Activated CD4-positive, alpha-beta T cell treated with anti-CD3 and anti-CD28 coated beads, Interleukin-2, amount 50 U/mL, for 24 hours (primary cell): ENCODE results near the gene DIPK2A.

Experiments
- DNase-seq, 2 donors: peaks; one replicate each; pipeline ENCODE4 v3.0.0-alpha.2; 2020; ENCODE audit warnings: low read depth in 1 of 2, low spot score in 1 of 2

Gene DIPK2A, protein sequence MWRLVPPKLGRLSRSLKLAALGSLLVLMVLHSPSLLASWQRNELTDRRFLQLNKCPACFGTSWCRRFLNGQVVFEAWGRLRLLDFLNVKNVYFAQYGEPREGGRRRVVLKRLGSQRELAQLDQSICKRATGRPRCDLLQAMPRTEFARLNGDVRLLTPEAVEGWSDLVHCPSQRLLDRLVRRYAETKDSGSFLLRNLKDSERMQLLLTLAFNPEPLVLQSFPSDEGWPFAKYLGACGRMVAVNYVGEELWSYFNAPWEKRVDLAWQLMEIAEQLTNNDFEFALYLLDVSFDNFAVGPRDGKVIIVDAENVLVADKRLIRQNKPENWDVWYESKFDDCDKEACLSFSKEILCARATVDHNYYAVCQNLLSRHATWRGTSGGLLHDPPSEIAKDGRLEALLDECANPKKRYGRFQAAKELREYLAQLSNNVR

DNA sequence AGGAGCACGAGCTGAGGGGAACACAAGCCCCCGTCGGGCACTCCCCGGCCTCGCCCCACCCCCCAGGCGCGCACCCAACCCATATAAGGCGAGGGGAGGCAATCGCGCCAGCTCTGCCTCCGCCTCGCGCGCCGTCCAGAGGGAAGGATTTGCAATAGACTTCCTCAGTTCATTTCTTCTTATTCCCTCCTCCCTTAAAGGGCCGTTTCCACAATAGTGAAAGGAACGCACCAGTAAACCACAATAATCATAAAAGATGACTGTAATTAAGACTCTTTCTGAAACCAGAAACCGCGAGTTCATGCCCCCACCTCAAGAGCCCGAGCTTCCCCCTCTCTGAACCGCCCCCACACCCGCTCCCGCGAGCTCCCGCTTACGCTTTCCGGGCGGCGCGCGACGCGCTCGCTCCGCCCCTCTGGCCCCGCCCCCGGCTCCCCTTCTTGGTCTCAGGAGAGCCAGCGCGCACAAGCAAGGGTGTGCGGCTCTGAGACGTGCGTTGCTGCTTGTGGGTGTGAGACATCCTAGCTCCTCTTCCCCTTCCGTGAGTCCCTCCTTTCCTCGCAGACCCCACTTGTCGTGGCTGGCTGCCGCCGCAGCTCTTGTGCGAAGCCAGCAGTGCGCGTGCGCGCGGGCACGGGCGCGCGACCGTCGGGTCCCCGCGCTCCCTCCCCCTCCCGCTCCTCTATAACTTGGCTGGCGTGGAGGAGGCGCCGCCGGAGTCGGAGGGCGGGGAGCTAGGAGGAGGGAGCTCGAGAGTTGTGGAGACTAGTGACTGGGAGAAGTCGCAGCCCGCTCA is at the start of gene DIPK2A:
DIPK2A (plus strand) TSS at position 465 of the 796 bp plus-strand sequence. CDS start 510 bp downstream, outside the sequence.
- DNase-seq, result peak; percentile 90 to 91

DNA sequence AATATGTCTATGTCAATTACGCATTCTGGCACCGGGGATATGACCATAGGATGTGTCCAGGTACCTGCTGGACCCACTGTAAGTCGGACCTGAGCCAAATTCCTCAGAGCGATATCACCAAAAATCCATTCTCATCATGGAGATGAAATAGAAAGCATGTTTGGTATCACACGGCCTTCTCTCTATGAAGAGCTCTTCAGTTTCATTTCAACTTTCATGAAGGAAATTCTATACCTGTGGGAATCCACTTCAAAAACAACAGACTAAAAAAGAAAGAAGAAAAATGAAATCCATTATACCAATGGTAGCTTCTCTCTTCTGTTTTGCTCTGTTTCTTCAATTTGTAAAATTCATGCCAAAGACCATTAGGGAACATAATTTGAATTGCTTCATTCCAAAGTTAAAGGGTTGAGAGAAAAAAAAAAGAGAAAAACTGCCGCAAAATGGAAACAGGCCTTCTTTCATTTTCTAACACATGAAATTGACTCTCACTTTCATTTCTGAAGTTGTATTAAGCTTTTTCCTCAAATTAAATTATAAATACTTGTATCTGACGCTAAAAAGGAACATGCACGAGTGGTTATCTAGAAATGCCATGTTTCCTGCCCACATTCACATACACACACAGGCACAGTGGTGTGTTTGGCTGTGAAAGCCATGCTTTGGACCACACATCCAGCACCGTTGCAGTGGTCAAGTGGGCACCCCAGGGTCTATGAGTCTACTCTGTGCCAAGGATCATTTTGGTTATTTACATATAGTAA is 46.9 kb upstream of the DIPK2A start:
- DNase-seq, result no peak

DNA sequence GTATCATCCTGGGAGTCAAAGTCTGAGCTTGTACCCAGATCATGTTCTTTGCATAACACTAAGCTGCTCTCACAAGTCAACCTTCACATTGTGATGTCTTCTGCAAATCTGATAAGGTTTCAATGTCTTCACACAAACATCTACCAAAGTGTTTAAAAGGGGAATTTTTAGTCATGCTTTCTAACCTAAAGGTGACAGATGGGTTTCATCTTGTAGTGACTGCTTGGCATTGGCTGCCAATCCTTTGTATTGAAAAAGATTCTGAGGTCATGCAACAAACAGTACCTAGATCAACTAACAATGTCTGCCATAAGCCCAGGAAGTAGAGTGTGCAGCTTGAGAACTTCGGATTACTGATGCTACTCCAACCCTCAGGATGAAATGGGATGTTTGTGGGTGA is 43.6 kb upstream of the DIPK2A start:
- DNase-seq, result no peak

DNA sequence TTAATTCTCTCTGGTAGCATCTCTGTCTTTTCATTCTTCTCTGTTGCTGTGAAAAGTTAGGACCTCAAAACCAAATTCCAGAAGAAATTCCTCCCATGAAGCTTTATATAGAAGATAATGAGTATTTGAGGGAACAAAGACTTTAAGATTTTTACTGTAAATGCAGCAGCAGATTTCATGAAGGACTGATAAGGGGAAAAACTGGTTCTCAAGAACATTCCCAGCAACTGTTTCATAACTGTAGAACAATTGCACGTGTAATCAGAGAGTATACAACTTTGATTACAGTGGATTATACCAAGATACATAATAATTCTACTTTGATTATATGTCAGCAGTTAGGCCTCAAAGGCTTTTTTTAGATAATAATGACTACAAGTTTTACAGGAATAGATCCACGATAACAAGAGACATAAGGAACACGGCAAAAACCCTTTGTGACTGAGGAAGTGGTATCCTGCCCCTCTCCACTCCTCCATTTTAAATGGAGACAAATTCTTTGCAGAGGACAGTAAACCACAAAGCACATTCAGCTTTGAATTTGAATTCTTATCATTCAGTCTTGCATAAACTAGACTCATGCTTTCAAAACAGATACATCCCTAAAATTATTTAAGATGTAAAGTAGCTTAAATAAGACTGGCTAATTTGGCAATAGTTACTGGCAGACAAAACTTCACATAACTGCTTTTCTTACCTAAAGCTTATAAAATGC is 42.9 kb upstream of the DIPK2A start:
- no peak for DNase-seq

DNA sequence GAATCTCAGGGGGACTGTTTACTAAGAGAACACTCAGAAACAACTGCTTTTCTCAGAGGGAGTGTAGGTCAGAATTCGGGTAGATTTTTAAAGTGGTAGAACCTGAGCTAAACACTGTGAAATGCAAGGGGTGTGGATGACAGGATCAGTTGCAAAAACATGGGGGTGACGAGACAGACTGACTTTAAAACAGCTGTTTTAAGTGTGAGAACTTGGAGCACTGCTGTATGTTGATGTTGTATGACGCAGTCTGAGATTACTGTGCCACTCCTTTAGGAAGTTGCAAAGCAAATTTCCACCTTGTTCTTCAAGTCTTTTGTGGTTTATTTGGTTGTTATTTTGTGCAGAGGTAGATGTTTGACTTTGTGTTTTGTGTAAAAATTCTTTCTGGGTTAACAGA is 36.8 kb upstream of the DIPK2A start:
- DNase-seq, result no peak

DNA sequence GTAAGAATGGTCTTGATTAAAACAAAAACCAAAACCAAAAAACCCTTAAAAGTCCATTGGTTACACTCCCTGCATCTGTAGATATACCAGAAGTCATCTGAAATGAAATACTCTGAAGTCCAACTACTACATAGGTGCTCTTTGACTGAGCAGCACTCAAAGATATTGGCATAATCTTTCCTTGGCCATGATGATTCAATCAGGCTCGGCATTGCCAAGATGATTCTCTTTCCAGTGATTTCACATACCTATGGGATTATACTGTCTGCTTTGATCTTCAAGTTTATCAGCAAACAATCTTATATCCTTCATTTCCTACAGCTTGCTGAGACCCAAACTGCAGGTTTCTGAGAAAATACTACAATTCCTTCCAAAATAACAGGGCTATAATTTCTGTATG is 35.9 kb upstream of the DIPK2A start:
- no peak for DNase-seq

DNA sequence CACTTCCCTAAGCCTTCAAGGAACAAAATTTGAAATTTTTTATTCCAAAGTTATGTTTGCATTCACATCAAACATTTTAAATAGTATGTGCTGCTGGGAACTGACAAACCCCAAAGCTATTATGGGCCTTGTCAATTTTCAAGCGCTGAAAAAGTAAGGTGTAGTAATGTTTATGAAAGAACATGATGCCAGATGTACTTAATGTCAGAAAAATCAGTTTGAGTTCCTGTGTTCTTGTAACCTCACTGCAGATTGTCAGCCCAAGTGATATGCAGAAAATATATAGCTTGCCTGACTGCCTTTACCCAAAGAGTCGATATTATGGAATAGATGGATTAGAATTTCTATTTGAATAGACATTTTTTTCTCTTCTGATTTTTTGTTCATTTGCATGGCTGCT is 20.8 kb upstream of the DIPK2A start:
- no peak for DNase-seq

DNA sequence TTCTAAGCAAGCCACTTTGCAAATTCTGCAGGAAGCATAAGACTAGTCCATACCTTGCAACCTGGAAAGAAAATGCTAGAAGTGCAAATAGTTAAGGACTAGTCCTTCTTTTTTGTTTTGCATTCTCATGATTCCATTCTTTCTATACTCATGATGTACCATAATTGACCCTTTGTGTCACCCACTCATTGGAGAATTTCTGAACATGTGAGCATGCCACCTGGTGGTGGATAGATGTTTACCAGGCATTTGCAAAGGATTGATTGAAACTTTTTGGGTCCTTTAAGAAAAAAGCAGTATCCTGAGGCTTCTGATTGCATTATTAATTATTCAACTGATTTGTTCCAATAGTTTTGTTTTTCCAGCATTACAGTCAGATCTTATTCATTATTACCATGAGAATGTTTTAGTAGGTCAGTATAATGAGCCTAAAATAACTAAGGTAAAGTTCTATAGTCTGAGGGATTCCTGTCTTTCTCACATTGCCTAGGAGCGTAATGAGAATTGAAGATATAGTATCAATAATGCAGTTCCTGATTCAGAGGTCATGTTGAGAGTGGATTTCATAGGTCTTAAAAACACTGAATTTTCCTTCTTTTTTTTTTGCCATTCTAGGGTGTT is 20.2 kb upstream of the DIPK2A start:
- DNase-seq, result peak in 1 of 2 donors; percentile 23

DNA sequence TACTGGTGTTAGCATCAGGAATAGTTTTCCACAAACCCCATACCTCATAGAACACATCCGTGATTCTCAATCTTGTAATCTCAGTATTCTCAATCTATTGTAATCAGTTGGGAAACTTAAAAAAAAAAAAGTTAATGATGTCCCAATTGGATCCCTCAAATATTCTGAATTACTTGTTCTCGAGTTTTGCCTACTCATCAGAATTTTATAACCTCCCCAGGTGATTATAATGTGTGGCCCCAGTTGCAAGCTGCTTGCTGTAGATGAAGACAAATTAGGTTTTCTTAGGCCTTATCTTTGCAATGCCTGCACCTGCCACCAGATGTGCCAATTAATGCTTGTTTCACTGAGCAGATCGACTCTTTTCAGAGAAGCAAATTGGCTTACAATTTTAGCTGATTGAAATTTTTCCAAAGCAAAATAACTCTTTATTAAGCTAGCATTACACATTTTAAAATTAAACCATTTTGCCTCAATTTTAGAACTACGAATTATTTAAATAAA is 19.0 kb upstream of the DIPK2A start:
- DNase-seq, result no peak

DNA sequence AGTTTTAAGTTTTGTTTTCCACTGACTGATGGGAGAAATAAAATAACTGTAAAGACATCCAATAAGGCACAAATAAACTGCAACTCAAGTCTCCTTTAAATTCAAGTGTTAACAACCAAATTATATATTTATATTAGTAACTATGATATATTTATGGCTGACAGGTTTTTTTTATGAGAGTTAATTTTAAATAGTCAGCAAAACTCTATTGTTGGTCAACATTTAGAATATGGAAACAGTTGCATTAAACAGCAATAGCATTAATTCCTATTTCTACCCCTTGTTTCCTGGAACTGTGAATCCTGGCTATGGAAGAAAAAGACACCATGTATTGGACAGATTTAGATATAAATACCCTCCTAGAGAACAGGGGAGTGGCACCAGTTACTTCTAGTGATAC is 16.5 kb upstream of the DIPK2A start:
- no peak for DNase-seq

DNA sequence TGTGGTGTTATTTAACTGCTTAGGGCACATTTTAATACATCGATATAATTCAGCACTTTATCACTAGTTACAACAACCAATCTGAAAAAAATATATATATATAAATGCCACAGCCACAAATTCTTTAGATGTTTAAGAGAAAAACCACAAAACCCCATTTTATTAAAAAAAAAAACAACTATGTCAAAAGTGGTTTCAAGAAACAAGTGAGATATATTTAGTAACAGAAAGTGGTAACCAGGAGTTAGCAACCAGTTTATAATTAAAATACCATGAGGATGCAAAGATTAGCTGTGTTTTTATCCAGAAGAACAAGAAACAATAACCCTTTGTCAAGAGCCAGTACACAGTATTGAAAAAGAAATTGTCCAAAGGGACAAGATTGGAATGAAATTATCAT is 14.8 kb upstream of the DIPK2A start:
- no peak for DNase-seq

DNA sequence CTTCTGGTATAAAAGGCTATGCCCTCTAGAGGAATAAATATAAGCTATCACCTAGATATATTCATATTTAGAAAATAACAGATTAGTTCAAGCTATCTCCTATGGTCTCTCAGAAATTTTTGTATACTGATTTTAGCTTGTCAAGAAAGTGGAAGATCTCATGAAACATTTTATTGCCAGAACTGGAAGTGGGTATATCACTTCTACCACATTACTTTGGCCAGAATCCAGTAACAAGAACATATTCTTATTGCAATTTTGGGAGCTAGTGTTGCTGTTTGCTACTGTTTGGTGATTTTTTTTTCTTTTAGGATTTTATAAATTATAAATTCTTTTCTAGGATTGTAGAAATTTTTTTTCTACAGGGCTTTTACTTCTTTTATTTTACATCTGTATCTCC is 14.2 kb upstream of the DIPK2A start:
- no peak for DNase-seq

DNA sequence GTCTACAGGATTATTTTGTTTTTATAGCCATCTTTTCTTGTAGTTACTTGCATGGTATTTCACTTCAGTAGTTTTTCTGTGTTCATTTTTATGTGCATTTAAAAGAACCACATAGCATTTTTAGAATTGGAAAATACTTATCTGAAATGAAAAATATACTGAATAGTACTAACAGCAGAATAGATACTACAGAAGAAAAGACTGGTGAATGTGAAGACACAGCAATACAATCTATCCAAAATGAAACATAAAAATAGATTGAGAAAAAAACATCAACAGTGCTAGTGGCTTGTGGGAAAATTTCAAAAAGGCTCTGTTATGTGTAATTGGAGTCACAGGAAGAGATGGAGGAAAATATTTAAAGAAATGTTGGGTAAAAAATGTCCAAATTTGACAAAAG is 12.7 kb upstream of the DIPK2A start:
- DNase-seq, result no peak

DNA sequence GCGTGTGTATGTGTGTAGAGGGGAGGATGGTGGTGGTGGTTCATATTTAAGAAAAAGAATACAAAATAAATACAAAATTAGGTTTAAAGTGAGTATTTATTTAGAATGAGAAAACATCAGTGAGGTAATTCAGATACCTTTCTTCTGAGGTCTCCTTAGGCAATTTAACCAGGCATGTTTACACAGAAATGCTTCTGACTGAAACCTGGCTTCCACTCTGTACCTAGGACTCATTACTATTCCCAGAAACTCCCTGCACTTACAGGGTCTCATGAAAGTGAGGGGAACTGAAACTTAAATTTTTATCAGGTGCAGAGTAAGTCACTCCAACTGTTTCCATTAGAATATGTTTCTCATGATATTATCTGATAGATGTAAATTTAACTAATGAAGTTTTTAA is 10.3 kb upstream of the DIPK2A start:
- DNase-seq, result no peak

DNA sequence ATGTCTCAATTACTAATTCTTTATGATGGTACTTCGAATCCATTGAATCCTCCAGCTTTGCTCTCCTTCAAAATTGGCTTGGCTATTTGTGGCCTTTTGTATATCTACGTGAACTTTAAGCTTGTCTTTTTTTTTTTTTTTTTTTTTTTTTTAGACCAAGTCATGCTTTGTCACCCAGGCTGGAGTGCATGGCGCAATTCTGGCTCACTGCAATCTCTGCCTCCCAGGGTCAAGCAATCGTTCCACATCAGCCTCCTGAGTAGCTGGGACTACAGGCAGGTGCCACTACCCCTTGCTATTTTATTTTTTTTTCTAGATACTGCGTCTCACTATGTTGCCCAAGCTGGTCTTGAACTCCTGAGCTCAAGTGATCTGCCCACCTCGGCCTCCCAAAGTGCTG is 7.7 kb upstream of the DIPK2A start:
- DNase-seq, result no peak

DNA sequence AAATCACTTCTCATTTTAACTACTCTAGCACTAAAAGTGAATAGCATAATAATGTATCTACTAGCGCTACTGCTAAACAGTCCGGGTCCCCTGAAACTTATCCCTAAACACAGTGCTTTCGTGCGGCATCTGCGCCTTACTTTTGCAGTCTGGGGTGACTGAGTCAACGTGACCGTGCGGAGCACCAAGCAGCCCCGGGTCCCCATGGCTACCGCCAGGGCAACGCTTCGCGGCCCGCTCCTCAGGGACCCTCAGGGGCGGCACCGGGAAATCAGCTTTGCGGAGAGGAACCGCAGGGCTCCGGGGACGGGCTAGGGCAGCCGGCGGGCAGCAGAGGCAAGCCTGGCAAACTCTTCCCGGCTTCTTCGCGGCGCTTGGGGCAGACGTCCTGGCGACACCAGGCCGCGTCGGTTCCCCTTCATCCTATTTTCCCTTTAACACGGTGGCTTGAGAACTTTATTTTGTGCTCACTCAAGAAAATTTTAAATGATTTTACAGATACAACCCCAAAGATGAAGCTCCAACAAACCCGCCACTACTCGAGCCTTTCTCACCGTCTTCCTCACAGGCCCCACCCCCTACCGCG is 757 bp upstream of the DIPK2A start:
- DNase-seq, result peak; percentile 16 to 27

DNA sequence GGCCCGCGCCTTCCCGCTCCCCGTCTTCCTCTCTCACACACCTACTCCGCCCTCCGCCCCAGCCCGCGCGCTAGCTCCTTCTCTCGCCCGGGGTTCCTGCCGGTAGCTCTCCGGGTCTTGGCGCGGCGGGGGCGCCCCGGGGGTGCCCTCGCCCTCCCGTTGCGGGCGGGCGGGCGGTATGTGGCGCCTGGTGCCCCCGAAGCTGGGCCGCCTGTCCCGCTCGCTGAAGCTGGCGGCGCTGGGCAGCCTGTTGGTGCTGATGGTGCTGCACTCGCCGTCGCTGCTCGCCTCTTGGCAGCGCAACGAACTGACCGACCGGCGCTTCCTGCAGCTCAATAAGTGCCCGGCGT is 507 bp downstream of the DIPK2A start:
- no peak for DNase-seq

DNA sequence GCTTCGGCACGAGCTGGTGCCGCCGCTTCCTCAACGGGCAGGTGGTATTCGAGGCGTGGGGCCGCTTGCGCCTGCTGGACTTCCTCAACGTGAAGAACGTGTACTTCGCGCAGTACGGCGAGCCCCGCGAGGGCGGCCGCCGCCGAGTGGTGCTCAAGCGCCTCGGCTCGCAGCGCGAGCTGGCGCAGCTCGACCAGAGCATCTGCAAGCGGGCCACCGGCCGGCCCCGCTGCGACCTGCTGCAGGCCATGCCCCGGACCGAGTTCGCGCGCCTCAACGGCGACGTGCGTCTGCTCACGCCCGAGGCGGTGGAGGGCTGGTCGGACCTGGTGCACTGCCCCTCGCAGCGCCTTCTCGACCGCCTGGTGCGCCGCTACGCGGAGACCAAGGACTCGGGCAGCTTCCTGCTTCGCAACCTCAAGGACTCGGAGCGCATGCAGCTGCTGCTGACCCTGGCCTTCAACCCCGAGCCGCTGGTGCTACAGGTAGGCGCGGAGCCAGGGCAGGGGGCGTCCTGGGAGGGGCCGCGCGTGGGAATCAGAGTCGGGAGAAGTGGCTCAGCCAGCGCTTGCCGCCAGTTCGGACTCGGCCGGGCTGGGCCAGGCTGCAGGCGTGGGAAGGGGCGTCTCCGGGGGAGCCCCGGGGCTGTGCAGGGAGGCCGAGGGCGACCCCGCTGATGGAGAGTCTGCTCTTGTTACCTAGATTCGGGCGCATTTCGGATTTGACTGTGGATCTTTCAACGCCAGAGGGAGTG is 1.1 kb downstream of the DIPK2A start:
- peak; percentile 24 to 36 for DNase-seq

DNA sequence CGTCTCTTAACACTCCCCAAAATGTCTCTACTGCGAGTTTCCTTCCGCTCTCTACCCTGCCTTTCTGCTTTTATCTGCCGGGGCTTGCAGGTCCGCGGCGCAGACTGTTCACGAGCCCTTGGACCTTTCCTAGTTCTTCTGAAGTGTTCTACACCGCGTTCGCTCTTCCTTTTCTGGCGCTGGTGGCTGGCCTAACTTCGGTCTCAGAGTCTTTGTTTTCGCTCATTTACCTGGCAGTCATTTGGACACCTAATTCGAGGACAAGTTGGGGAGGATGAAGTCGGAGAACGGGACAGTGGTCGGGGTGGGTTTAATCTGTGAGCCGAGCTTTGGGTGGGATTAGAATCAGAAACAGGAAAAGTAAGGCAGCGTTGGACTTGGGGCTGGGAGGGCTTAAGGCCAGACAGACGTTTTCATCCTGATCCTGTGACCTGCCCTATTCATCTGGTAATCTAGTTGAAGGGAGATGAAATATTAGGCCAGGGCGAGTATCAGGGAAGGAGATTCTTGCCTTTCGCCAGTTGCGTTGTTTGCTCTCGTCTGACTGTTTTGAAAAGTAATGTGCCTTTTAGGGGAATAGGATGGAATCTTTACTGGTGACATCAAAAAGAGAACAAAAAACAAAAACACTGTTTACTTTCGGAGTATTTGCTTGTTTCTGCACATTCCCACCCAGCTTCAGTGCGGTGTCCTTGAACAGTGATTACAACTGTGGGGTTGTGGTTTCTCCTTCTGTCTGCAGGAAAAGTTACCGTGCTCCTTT is 1.8 kb downstream of the DIPK2A start:
- peak in 1 of 2 donors; percentile 60 for DNase-seq
